MCF 10A (cell line): ENCODE data around the gene PTGES3L. TPM values are rescaled to one million over a fixed set of nuclear protein-coding genes. Genes with fewer than 3 reads are reported as not detected.

Source experiments
- BruUV-seq: library from RNA; stranded (reverse); fragments of 400-500 nt; replicated peaks from 2 replicates; lab custom pipeline; 2021; lab: Mats Ljungman, UMichigan
- CTCF ChIA-PET: fragments of 300-600 bp; sonication (Branson Sonifier 250); formaldehyde crosslinking; extraction: SDS; loops from one replicate; lab custom pipeline; 2021; ENCODE audit warnings: antibody characterized with exemption, inconsistent platforms; lab: Yijun Ruan, JAX
- POLR2A ChIA-PET: fragments of 300-600, 350-650 bp; sonication (Branson Sonifier 250); formaldehyde crosslinking; extraction: SDS; loops from one replicate; lab custom pipeline; 2020; ENCODE audit warnings: antibody characterized with exemption, inconsistent platforms; lab: Yijun Ruan, JAX
- DNase-seq: peaks from one replicate; pipeline ENCODE4 v3.0.0-alpha.2; 2018; ENCODE audit not compliant: unreplicated experiment
- H3K27ac Mint-ChIP-seq: one replicate; pipeline ENCODE4 v1.8.0; 2022; ENCODE audit warnings: mild to moderate bottlenecking, low read depth, mixed read lengths; ENCODE audit not compliant: unreplicated experiment
- H3K27me3 Mint-ChIP-seq: one replicate; pipeline ENCODE4 v1.8.0; 2022; ENCODE audit warnings: mixed read lengths; ENCODE audit not compliant: insufficient read depth, unreplicated experiment
- H3K36me3 Mint-ChIP-seq: one replicate; pipeline ENCODE4 v1.8.0; 2022; ENCODE audit warnings: mild to moderate bottlenecking, moderate library complexity, mixed read lengths; ENCODE audit not compliant: insufficient read depth, unreplicated experiment
- H3K4me1 Mint-ChIP-seq: one replicate; pipeline ENCODE4 v1.8.0; 2022; ENCODE audit warnings: mixed read lengths; ENCODE audit not compliant: insufficient read depth, unreplicated experiment
- H3K4me3 Mint-ChIP-seq: one replicate; pipeline ENCODE4 v1.8.0; 2022; ENCODE audit warnings: mild to moderate bottlenecking, moderate library complexity, mixed read lengths; ENCODE audit not compliant: unreplicated experiment
- H3K9me3 Mint-ChIP-seq: one replicate; pipeline ENCODE4 v1.8.0; 2022; ENCODE audit warnings: mixed read lengths; ENCODE audit not compliant: unreplicated experiment
- intact Hi-C: fragments of 100-400 bp; cut with micrococcal nuclease; formaldehyde crosslinking; loops from 2 replicates; pipeline ENCODE4 v1.14.1; 2022
- total RNA-seq: library from RNA; stranded (reverse); gene quantifications from 2 replicates; pipeline ENCODE4 v1.2.3, GENCODE V29; 2022
- TF ChIP-seq, protein P1 (sequence below): fragments of 200-600 bp; IDR thresholded peaks from one replicate; pipeline ENCODE4 v1.8.0; 2022; ENCODE audit warnings: antibody characterized with exemption, mild to moderate bottlenecking; ENCODE audit not compliant: unreplicated experiment

Gene PTGES3L
- total RNA-seq, 1 experiment from 2014 or later, result 0.96 TPM

- DNase-seq, result no peak
- Mint-ChIP-seq H3K4me3 (no peak overlapping the region), H3K27me3 (no peaks in the 10 kb centered on the region), H3K36me3 (peaks cover 14% of the 10 kb centered on the region), H3K4me1 (peaks cover 10% of the 10 kb centered on the region), H3K9me3 (no peaks in the 10 kb centered on the region), H3K27ac (peak overlapping the region; percentile 64)
- POLR2A ChIA-PET, result interaction anchor here (0.7 to 2.1 kb wide), 5 partner anchors 11 to 156 kb away, joined by 3 to 15 read pairs (median 4); partner anchors contain the start of genes PTGES3L, RPL27 and RUNDC1
- CTCF ChIA-PET, result interaction anchor here (0.6 to 1.3 kb wide), 4 partner anchors 12 to 250 kb away, joined by 3 to 6 read pairs (median 4); partner anchors contain the start of gene PTGES3L
- no TSS peak for BruUV-seq
- TF ChIP-seq, protein P1, sequence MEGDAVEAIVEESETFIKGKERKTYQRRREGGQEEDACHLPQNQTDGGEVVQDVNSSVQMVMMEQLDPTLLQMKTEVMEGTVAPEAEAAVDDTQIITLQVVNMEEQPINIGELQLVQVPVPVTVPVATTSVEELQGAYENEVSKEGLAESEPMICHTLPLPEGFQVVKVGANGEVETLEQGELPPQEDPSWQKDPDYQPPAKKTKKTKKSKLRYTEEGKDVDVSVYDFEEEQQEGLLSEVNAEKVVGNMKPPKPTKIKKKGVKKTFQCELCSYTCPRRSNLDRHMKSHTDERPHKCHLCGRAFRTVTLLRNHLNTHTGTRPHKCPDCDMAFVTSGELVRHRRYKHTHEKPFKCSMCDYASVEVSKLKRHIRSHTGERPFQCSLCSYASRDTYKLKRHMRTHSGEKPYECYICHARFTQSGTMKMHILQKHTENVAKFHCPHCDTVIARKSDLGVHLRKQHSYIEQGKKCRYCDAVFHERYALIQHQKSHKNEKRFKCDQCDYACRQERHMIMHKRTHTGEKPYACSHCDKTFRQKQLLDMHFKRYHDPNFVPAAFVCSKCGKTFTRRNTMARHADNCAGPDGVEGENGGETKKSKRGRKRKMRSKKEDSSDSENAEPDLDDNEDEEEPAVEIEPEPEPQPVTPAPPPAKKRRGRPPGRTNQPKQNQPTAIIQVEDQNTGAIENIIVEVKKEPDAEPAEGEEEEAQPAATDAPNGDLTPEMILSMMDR, result no peak
- intact Hi-C loops, result no loop called here
Observed at GRCh38 chr17:42967925-42968324, 12.0 kb downstream of the PTGES3L start.

- no peaks in the 10 kb centered on the region for H3K9me3 Mint-ChIP-seq
- peak within 1 kb of the TSS; percentile 96 for H3K4me3 Mint-ChIP-seq
- CTCF ChIA-PET, result interaction anchor here (2.0 kb wide), 1 partner anchor 33 kb away, joined by 11 read pairs; the partner anchor contains the start of gene RPL27
- DNase-seq, result peak; percentile 90
- intact Hi-C loops, result loop anchor here (1.0 kb wide), 1 partner anchor 34 kb away; the partner anchor contains the start of gene RPL27
- H3K27ac Mint-ChIP-seq, result peak within 1 kb of the TSS; percentile 95
- no peaks in the 10 kb centered on the region for H3K27me3 Mint-ChIP-seq
- peaks cover 47% of the 10 kb centered on the region for H3K36me3 Mint-ChIP-seq
- TF ChIP-seq, protein P1, result no peak
- TSS peak; percentile 87 for BruUV-seq
- POLR2A ChIA-PET, result interaction anchor here (0.6 to 3.2 kb wide), 22 partner anchors 10 to 575 kb away, joined by 3 to 35 read pairs (median 4); partner anchors contain the start of genes PSME3, PTGES3L, RPL27 and RUNDC1
- peaks cover 10% of the 10 kb centered on the region for H3K4me1 Mint-ChIP-seq
Observed at GRCh38 chr17:42964161-42964932, 15.5 kb downstream of the PTGES3L start, which contains the start of gene AARSD1. TSS of gene AARSD1 (minus strand) at chr17:42964454. CDS start at chr17:42964440, 14 bp downstream.

DNA sequence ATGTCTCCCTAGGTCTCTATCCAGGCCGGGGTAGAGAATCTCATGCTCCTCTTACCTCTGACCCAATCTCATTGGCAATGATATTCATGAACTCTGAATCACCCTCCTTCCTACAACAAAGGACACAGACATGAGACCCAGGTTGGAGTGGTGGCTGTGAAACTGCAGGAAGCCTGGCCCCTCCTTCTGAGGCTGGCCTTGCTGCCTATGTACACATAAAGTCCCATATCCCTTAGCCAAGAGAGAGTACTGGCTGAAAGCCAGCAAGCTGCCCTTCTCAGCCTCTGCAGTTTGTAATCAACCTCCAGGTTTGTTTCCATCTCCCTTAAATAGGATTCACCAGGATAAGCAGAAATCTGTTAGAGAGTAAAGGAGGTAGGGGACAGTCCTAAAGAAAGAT lies 26.2 kb downstream of the PTGES3L start:
- CTCF ChIA-PET, result interaction anchor here (0.6 to 0.7 kb wide), 3 partner anchors 134 to 623 kb away, joined by 3 to 4 read pairs (median 3); no protein-coding TSS in a partner anchor
- H3K4me1 Mint-ChIP-seq, result no peaks in the 10 kb centered on the region

More for the DNA sequence above, 26.2 kb downstream of the PTGES3L start:
- Mint-ChIP-seq H3K27me3 (no peaks in the 10 kb centered on the region), H3K4me3 (no peak overlapping the region), H3K9me3 (no peaks in the 10 kb centered on the region), H3K27ac (no peak overlapping the region), H3K36me3 (peaks cover 92% of the 10 kb centered on the region)
- no TSS peak for BruUV-seq
- POLR2A ChIA-PET, result no interaction called here
- intact Hi-C loops, result no loop called here
- no peak for DNase-seq
- TF ChIP-seq, protein P1, result no peak
